Neural cell (in vitro differentiated cells): ENCODE data around the gene NPRL2. TPM values are rescaled to one million over a fixed set of nuclear protein-coding genes. Genes with fewer than 3 reads are reported as not detected.

Experiments used
- H2AFZ ChIP-seq: fragments of 200-600, 300-800 bp; sonication (generic), shearing (Covaris generic); 2 replicates; pipeline ENCODE4 v1.6.0; 2014; ENCODE audit warnings: low read depth, mild to moderate bottlenecking, antibody characterized with exemption, low read length, moderate library complexity
- H3F3A ChIP-seq: fragments of 200-600 bp; shearing (Covaris generic); 2 replicates; pipeline ENCODE4 v1.6.1; 2016; ENCODE audit warnings: mild to moderate bottlenecking, moderate library complexity, mixed read lengths, antibody characterized with exemption, low read length; ENCODE audit not compliant: insufficient read depth, poor library complexity, severe bottlenecking
- H3K27ac ChIP-seq: fragments of 200-600, 300-800 bp; sonication (generic), shearing (Covaris generic); 2 replicates; pipeline ENCODE4 v1.5.1; 2014; ENCODE audit warnings: mild to moderate bottlenecking, low read length, moderate library complexity
- H3K27me3 ChIP-seq: fragments of 300-800, 200-600 bp; sonication (generic), shearing (Covaris generic); 2 replicates; pipeline ENCODE4 v1.6.0; 2014; ENCODE audit warnings: mild to moderate bottlenecking, low read depth, low read length, moderate library complexity; ENCODE audit not compliant: insufficient read depth
- H3K36me3 ChIP-seq: fragments of 300-800, 200-600 bp; sonication (generic), shearing (Covaris generic); 2 replicates; pipeline ENCODE4 v1.5.1; 2014; ENCODE audit warnings: mild to moderate bottlenecking, antibody characterized with exemption, low read length, moderate library complexity; ENCODE audit not compliant: insufficient read depth
- H3K4me2 ChIP-seq: fragments of 300-800, 200-600 bp; sonication (generic), shearing (Covaris generic); 2 replicates; pipeline ENCODE4 v1.6.0; 2014; ENCODE audit warnings: mild to moderate bottlenecking, low read length
- H3K4me3 ChIP-seq: fragments of 300-800, 200-600 bp; sonication (generic), shearing (Covaris generic); 2 replicates; pipeline ENCODE4 v1.5.1; 2014; ENCODE audit warnings: mild to moderate bottlenecking, low read length, moderate library complexity
- H3K79me2 ChIP-seq: fragments of 200-600 bp; shearing (Covaris generic); replicated peaks from 2 replicates; pipeline ENCODE4 v1.6.0; 2014; ENCODE audit warnings: mild to moderate bottlenecking, low read length, moderate library complexity; ENCODE audit not compliant: insufficient read depth
- H3K9ac ChIP-seq: fragments of 300-800, 200-600 bp; sonication (generic), shearing (Covaris generic); 2 replicates; pipeline ENCODE4 v1.6.1; 2016; ENCODE audit warnings: mild to moderate bottlenecking, low read length, mixed read lengths
- H3K9me2 ChIP-seq: fragments of 200-600 bp; shearing (Covaris generic); 2 replicates; pipeline ENCODE4 v1.6.1; 2016; ENCODE audit warnings: mild to moderate bottlenecking, low read length, mixed read lengths; ENCODE audit not compliant: insufficient read depth
- H3K9me3 ChIP-seq: fragments of 200-600, 300-800 bp; sonication (generic), shearing (Covaris generic); 2 replicates; pipeline ENCODE4 v1.6.1; 2016; ENCODE audit warnings: mild to moderate bottlenecking, mixed run types, low read length, moderate library complexity, mixed read lengths
- H4K20me1 ChIP-seq: fragments of 200-600 bp; shearing (Covaris generic); 2 replicates; pipeline ENCODE4 v1.6.1; 2016; ENCODE audit warnings: mild to moderate bottlenecking, mixed run types; ENCODE audit not compliant: insufficient read depth
- CTCF ChIP-seq: fragments of 450-650 bp; IDR thresholded peaks from 2 replicates; pipeline ENCODE4 v1.5.1; 2014; ENCODE audit warnings: antibody characterized with exemption, mild to moderate bottlenecking, moderate library complexity; ENCODE audit not compliant: poor library complexity, severe bottlenecking
- EP300 ChIP-seq: fragments of 450-650 bp; conservative IDR thresholded peaks from 2 replicates; pipeline ENCODE4 v1.6.1; 2014; ENCODE audit warnings: antibody characterized with exemption, mild to moderate bottlenecking, moderate library complexity; ENCODE audit not compliant: poor library complexity, severe bottlenecking
- EZH2 ChIP-seq: fragments of 200-600, 300-800 bp; shearing (Covaris generic), sonication (generic); IDR thresholded peaks from 2 replicates; pipeline ENCODE4 v1.6.1; 2014; ENCODE audit warnings: antibody characterized with exemption, low read length, borderline replicate concordance, mild to moderate bottlenecking; ENCODE audit not compliant: insufficient read depth, poor library complexity, severe bottlenecking
- MXI1 ChIP-seq: fragments of 450-650 bp; conservative IDR thresholded peaks from 2 replicates; pipeline ENCODE4 v1.6.1; 2014; ENCODE audit warnings: antibody characterized with exemption, mild to moderate bottlenecking; ENCODE audit not compliant: poor library complexity, severe bottlenecking
- POLR2AphosphoS5 ChIP-seq: IDR thresholded peaks from 2 replicates; pipeline ENCODE4 v1.6.1; 2012
- RAD21 ChIP-seq: fragments of 450-650 bp; conservative IDR thresholded peaks from 2 replicates; pipeline ENCODE4 v1.6.1; 2014; ENCODE audit warnings: antibody characterized with exemption, mild to moderate bottlenecking, moderate library complexity
- REST ChIP-seq: IDR thresholded peaks from 2 replicates; pipeline ENCODE4 v1.6.1; 2012; ENCODE audit warnings: borderline replicate concordance
- SMC3 ChIP-seq: fragments of 450-650 bp; conservative IDR thresholded peaks from 2 replicates; pipeline ENCODE4 v1.6.1; 2014; ENCODE audit warnings: antibody characterized with exemption, mild to moderate bottlenecking, moderate library complexity; ENCODE audit not compliant: poor library complexity
- TAF1 ChIP-seq: IDR thresholded peaks from 2 replicates; pipeline ENCODE4 v1.6.1; 2012; ENCODE audit warnings: low read depth
- polyA plus RNA-seq: library from polyadenylated mRNA; depleted of rRNA; stranded (reverse); fragments of >200 nt; gene quantifications from 2 replicates; pipeline ENCODE4 v1.2.3, GENCODE V29; 2014

The NPRL2 gene
- polyA plus RNA-seq, 1 donor from 2014 or later = 118 TPM

GRCh38 chr3:50395070-50395860 is 44.7 kb upstream of the NPRL2 start:
- TF ChIP-seq CTCF (no peak), EZH2 (no peak), POLR2AphosphoS5 (no peak), REST (no peak), TAF1 (no peak), MXI1 (no peak), SMC3 (no peak), EP300 (no peak)
- Histone ChIP-seq H2AFZ (no peak overlapping the region), H4K20me1 (no peaks in the 10 kb centered on the region), H3K9me2 (no peaks in the 10 kb centered on the region), H3K4me3 (no peak overlapping the region), H3F3A (no peaks in the 10 kb centered on the region), H3K27ac (no peak overlapping the region), H3K4me2 (no peak overlapping the region), H3K79me2 (no peaks in the 10 kb centered on the region), H3K36me3 (no peaks in the 10 kb centered on the region), H3K9me3 (no peaks in the 10 kb centered on the region), H3K27me3 (no peaks in the 10 kb centered on the region), H3K9ac (no peak overlapping the region)

DNA sequence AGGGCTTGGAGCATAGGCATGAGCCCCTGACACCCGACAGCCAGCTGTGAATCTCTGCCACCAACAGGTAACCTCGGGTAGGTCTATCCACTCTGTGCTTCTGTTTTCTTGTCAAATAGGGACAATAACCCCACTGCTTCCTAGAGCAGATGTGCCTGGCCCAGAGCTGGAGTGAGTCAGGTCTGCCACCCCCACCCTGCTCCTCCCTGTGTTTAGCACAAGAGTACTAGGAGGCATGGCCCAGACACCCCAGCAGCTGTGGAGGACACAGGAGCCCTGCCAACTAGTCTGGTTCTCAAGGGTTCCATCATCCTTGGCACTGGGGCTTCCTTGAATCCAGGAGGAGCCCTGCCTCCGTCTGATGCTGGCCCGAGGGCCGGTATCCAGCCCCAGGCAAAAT is 42.5 kb upstream of the NPRL2 start:
- H4K20me1 ChIP-seq = no peaks in the 10 kb centered on the region
- H3K27ac ChIP-seq = no peak overlapping the region
- H2AFZ ChIP-seq = no peak overlapping the region
- H3K4me2 ChIP-seq = no peak overlapping the region
- TF ChIP-seq POLR2AphosphoS5 (no peak), EP300 (no peak), CTCF (no peak), TAF1 (no peak), RAD21 (no peak), MXI1 (no peak), SMC3 (no peak), EZH2 (no peak), REST (no peak)
- H3K9ac ChIP-seq = no peak overlapping the region
- H3K4me3 ChIP-seq = no peak overlapping the region
- H3K79me2 ChIP-seq = no peaks in the 10 kb centered on the region
- no peaks in the 10 kb centered on the region for H3K36me3 ChIP-seq
- no peaks in the 10 kb centered on the region for H3K9me3 ChIP-seq
- no peaks in the 10 kb centered on the region for H3K9me2 ChIP-seq
- no peaks in the 10 kb centered on the region for H3K27me3 ChIP-seq
- no peaks in the 10 kb centered on the region for H3F3A ChIP-seq
